LNCaP clone FGC (cell line): ENCODE results near the gene RAB40C.

Experiments used
- DNase-seq: peaks from one replicate; pipeline ENCODE4 v3.0.0-alpha.2; 2011; ENCODE audit warnings: low read depth
- H3K4me3 ChIP-seq: 2 replicates; pipeline ENCODE4 v1.5.1; 2011; ENCODE audit warnings: mild to moderate bottlenecking, low read depth, low read length, control low read depth
- TF ChIP-seq, protein P1 (sequence below): IDR thresholded peaks from 2 replicates; pipeline ENCODE4 v1.5.1; 2012; ENCODE audit warnings: mild to moderate bottlenecking; ENCODE audit not compliant: control insufficient read depth, insufficient read depth; ENCODE audit errors: extremely low read depth

The RAB40C gene

DNA sequence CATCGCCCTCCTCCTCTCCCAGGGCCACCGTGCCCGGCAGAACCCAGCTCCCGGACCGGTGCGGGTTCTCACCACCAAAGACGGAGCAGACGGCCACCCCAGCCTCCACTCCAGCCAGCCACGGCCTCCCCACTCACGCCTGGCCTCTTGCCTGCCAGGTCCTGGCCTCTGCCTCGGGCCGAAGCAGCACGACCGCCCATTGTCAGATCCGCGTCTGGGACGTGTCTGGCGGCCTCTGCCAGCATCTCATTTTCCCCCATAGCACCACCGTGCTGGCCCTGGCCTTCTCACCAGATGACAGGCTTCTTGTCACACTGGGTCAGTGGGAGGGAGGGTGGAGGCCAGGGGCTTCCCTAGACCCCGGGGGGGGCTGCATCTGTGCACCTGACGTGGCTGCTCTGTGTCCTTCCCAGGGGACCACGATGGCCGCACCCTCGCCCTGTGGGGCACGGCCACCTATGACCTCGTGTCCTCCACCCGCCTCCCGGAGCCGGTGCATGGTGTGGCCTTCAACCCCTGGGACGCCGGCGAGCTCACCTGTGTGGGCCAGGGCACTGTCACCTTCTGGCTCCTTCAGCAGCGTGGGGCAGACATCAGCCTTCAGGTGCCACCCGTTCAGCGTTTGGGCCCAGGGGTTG lies 71.4 kb downstream of the RAB40C start:
- H3K4me3 ChIP-seq: peak overlapping the region; percentile 46
- TF ChIP-seq, protein P1, sequence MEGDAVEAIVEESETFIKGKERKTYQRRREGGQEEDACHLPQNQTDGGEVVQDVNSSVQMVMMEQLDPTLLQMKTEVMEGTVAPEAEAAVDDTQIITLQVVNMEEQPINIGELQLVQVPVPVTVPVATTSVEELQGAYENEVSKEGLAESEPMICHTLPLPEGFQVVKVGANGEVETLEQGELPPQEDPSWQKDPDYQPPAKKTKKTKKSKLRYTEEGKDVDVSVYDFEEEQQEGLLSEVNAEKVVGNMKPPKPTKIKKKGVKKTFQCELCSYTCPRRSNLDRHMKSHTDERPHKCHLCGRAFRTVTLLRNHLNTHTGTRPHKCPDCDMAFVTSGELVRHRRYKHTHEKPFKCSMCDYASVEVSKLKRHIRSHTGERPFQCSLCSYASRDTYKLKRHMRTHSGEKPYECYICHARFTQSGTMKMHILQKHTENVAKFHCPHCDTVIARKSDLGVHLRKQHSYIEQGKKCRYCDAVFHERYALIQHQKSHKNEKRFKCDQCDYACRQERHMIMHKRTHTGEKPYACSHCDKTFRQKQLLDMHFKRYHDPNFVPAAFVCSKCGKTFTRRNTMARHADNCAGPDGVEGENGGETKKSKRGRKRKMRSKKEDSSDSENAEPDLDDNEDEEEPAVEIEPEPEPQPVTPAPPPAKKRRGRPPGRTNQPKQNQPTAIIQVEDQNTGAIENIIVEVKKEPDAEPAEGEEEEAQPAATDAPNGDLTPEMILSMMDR: no peak
- no peak for DNase-seq

DNA sequence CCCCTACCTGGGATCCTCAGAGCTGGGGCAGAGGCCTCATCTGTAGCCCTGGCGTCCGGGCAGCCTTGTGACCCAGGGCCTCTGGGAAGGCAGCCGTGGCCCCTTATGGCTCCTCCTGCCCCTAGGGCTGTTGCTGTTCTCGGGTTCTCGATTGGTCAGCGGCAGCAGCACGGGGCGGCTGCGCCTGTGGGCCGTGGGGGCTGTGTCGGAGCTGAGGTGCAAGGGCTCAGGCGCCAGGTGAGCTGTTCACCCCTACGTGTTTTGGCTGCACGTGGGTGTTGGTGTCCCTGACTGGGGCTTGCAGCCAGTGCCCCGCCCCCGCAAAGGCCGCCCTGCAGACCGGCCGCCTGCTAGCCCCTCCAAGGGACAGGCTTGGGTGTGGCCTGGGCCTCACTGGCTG lies 72.2 kb downstream of the RAB40C start:
- DNase-seq: no peak
- TF ChIP-seq, protein P1: no peak
- no peak overlapping the region for H3K4me3 ChIP-seq

DNA sequence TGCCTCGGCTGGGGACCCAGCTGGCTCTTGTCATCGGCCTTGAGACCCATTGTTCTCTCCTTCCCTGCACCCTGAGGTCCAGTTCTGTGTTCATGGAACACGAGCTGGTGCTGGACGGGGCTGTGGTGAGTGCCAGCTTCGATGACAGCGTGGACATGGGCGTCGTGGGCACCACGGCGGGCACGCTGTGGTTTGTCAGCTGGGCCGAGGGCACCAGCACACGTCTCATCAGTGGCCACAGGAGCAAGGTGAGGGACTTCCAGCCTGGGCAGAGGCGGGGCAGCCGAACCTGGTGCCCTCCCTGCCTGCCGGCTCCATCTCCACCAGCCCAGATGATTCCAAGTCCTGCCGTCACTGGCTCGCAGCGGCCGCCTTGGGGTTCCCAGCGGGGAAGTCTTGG lies 72.7 kb downstream of the RAB40C start:
- no peak for DNase-seq

DNA sequence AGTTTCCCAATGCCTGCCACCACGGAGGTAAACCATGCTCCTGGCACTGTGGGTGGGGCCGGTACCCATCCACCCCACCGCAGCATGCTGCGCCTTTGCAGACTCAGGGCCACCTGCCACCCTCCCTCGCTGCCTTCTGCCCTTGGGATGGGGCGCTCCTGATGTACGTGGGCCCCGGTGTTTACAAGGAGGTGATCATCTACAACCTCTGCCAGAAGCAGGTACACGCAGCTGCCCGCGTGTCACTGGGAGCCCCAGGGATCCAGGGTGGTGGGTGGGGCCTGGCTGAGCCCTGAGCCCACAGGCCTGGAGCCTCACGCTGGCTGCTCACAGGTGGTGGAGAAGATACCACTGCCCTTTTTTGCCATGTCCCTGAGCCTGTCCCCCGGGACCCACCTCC lies 76.7 kb downstream of the RAB40C start:
- no peak for DNase-seq
- TF ChIP-seq, protein P1: no peak
- no peak overlapping the region for H3K4me3 ChIP-seq

More for the DNA sequence above, 72.7 kb downstream of the RAB40C start:
- TF ChIP-seq, protein P1: no peak
- H3K4me3 ChIP-seq: no peak overlapping the region

DNA sequence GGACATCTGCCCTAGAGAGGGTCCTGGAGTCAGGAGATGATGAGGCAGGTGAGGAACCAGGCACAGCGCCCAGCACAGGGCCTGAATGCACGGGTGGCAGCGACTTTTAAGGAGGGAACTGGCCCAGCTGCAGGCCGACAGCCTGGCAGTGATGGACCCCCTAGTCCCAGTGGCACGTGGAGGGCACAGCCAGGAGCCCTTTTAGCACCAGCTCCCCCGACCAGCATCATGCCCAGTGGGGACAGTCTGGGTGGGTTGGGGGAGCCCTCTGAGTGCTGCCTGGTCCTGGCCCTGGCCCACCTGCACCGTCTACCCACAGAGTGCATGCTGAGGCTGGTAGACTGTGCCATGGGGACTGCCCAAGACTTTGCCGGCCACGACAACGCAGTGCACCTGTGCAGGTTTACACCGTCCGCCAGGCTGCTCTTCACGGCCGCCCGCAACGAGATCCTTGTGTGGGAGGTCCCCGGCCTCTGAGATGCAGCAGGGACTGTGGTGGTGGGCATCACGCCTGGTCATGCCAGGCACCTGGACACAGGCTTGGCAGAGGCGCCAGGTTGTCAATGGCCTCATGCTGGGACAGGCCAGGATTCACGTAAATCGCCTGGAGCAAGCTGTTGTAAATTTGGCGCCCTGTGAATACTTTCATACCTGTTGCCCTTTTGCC lies 77.4 kb downstream of the RAB40C start:
- TF ChIP-seq, protein P1: no peak
- H3K4me3 ChIP-seq: no peak overlapping the region
- DNase-seq: no peak

DNA sequence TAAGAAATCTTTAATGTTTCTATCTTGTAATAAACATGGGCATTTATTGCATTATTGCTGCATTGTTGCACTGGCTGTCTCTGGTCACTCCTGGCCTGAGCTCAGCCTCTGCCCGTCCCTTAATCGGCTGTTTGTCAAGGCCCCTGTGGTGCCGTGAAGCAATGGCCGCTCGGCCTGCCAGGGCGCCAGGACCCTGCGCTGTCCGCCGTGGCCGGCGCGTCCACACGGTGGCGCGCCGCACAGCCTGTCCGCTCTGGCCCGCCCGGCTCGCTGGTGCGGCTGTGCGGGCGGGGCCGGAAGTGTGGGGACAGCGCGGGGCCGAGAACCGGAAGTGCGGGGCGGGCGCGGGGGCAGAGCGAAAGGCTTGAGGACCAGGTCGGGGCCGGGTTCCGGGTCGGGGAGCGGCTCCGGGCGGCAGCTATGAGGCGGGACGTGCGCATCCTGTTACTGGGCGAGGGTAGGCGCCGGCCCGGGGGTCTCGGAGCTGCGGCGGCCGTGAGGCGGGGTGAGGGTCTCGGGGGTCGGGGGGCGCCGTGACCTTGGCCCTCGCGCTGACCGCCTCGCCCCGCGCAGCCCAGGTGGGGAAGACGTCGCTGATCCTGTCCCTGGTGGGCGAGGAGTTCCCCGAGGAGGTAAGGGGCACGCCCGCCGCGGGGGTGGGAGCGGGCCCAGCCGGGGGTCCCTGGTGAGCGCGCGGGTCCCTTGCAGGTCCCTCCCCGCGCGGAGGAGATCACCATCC lies 78.1 kb downstream of the RAB40C start, which contains the start of gene RHOT2:
Gene RHOT2 (plus strand): TSS at position 353 of the 739 bp plus-strand sequence. CDS start 68 bp downstream, at position 421.
- DNase-seq: peak; percentile 53
- TF ChIP-seq, protein P1: peak; percentile 98
- H3K4me3 ChIP-seq: peak within 1 kb of the TSS; percentile 90
